ENCODE results near the gene MDH2. TPM values are rescaled to one million over a fixed set of nuclear protein-coding genes. Genes with fewer than 3 reads are reported as not detected.

Gene MDH2, protein sequence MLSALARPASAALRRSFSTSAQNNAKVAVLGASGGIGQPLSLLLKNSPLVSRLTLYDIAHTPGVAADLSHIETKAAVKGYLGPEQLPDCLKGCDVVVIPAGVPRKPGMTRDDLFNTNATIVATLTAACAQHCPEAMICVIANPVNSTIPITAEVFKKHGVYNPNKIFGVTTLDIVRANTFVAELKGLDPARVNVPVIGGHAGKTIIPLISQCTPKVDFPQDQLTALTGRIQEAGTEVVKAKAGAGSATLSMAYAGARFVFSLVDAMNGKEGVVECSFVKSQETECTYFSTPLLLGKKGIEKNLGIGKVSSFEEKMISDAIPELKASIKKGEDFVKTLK
- total RNA-seq (2014; rRNA removed; shearing (Covaris generic)) (126 and 150 TPM in 2 replicates), polyA plus RNA-seq (2016; fragmentation: Nextera tagmentation; extraction: Ambion mirVana) (163 and 180 TPM in 2 replicates)
- long read RNA-seq, transcript MDH2-201 (9 exons, 2,209 nt): major isoform, 407 of 460 reads
- long read RNA-seq, transcript MDH2-204 (8 exons, 2,020 nt): minor isoform, 10 of 460 reads
- long read RNA-seq, partial matches to known transcripts: 31 of 460 reads
- long read RNA-seq, other reads (novel, unspliced or antisense): 9 of 460 reads

GRCh38 chr7:76047811-76048667, at the start of gene MDH2, which contains the start of gene STYXL1:
Gene MDH2, plus strand, starts transcription at chr7:76048106. Its CDS starts 55 bp downstream, at chr7:76048161.
Gene STYXL1, minus strand, starts transcription at chr7:76048000. Its CDS starts 17,477 bp downstream, at chr7:76030523.
- peaks cover 6% of the 10 kb centered on the region for H3K4me1 ChIP-seq (ENCODE audit: insufficient read depth)
- ATAC-seq (peak; percentile 96), DNase-seq (ENCODE audit: low spot score) (peak; percentile 98)
- H3K79me2 ChIP-seq (replicated peaks; ENCODE audit: insufficient read depth): peaks cover 85% of the 10 kb centered on the region
- peaks cover 32% of the 10 kb centered on the region for H4K20me1 ChIP-seq (replicated peaks; ENCODE audit: insufficient read depth)
- Mint-ChIP-seq H3K27ac (peak within 1 kb of the TSS; percentile 97), H3K4me3 (peak within 1 kb of the TSS; percentile 95), H3K27me3 (ENCODE audit: insufficient read depth, low read depth, poor library complexity) (peaks cover 4% of the 10 kb centered on the region), H3K4me1 (peaks cover 20% of the 10 kb centered on the region), H3K36me3 (ENCODE audit: low read depth) (peaks cover 27% of the 10 kb centered on the region), H3K9me3 (no peaks in the 10 kb centered on the region)
- peak within 1 kb of the TSS; percentile 95 for H3K4me3 ChIP-seq
- H2AFZ ChIP-seq: peak within 1 kb of the TSS; percentile 95
- H3K4me2 ChIP-seq: peak within 1 kb of the TSS; percentile 98
- H3K9me2 ChIP-seq (ENCODE audit: insufficient read depth): no peaks in the 10 kb centered on the region; the same call in 1 of the 2 replicates
- TF ChIP-seq, protein P1, sequence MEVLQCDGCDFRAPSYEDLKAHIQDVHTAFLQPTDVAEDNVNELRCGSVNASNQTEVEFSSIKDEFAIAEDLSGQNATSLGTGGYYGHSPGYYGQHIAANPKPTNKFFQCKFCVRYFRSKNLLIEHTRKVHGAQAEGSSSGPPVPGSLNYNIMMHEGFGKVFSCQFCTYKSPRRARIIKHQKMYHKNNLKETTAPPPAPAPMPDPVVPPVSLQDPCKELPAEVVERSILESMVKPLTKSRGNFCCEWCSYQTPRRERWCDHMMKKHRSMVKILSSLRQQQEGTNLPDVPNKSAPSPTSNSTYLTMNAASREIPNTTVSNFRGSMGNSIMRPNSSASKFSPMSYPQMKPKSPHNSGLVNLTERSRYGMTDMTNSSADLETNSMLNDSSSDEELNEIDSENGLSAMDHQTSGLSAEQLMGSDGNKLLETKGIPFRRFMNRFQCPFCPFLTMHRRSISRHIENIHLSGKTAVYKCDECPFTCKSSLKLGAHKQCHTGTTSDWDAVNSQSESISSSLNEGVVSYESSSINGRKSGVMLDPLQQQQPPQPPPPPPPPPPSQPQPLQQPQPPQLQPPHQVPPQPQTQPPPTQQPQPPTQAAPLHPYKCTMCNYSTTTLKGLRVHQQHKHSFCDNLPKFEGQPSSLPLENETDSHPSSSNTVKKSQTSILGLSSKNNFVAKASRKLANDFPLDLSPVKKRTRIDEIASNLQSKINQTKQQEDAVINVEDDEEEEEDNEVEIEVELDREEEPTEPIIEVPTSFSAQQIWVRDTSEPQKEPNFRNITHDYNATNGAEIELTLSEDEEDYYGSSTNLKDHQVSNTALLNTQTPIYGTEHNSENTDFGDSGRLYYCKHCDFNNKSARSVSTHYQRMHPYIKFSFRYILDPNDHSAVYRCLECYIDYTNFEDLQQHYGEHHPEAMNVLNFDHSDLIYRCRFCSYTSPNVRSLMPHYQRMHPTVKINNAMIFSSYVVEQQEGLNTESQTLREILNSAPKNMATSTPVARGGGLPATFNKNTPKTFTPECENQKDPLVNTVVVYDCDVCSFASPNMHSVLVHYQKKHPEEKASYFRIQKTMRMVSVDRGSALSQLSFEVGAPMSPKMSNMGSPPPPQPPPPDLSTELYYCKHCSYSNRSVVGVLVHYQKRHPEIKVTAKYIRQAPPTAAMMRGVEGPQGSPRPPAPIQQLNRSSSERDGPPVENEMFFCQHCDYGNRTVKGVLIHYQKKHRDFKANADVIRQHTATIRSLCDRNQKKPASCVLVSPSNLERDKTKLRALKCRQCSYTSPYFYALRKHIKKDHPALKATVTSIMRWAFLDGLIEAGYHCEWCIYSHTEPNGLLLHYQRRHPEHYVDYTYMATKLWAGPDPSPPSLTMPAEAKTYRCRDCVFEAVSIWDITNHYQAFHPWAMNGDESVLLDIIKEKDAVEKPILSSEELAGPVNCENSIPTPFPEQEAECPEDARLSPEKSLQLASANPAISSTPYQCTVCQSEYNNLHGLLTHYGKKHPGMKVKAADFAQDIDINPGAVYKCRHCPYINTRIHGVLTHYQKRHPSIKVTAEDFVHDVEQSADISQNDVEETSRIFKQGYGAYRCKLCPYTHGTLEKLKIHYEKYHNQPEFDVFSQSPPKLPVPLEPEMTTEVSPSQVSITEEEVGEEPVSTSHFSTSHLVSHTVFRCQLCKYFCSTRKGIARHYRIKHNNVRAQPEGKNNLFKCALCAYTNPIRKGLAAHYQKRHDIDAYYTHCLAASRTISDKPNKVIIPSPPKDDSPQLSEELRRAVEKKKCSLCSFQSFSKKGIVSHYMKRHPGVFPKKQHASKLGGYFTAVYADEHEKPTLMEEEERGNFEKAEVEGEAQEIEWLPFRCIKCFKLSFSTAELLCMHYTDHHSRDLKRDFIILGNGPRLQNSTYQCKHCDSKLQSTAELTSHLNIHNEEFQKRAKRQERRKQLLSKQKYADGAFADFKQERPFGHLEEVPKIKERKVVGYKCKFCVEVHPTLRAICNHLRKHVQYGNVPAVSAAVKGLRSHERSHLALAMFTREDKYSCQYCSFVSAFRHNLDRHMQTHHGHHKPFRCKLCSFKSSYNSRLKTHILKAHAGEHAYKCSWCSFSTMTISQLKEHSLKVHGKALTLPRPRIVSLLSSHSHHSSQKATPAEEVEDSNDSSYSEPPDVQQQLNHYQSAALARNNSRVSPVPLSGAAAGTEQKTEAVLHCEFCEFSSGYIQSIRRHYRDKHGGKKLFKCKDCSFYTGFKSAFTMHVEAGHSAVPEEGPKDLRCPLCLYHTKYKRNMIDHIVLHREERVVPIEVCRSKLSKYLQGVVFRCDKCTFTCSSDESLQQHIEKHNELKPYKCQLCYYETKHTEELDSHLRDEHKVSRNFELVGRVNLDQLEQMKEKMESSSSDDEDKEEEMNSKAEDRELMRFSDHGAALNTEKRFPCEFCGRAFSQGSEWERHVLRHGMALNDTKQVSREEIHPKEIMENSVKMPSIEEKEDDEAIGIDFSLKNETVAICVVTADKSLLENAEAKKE (CRISPR knock-in tag; IDR thresholded peaks at IDR 0.05): no peak
- TF ChIP-seq STAT1 (IDR thresholded peaks at IDR 0.05; ENCODE audit: unreplicated experiment): no peak
- TF ChIP-seq, protein P2, sequence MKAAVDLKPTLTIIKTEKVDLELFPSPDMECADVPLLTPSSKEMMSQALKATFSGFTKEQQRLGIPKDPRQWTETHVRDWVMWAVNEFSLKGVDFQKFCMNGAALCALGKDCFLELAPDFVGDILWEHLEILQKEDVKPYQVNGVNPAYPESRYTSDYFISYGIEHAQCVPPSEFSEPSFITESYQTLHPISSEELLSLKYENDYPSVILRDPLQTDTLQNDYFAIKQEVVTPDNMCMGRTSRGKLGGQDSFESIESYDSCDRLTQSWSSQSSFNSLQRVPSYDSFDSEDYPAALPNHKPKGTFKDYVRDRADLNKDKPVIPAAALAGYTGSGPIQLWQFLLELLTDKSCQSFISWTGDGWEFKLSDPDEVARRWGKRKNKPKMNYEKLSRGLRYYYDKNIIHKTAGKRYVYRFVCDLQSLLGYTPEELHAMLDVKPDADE (IDR thresholded peaks at IDR 0.05): peak; percentile 89
- peak; percentile 73 for TF ChIP-seq CREB1 (CRISPR knock-in tag; IDR thresholded peaks at IDR 0.05; ENCODE audit: low read depth)
- peak; percentile 97 for TF ChIP-seq POLR2AphosphoS5 (IDR thresholded peaks at IDR 0.05; ENCODE audit: low read depth)
- TF ChIP-seq NANOG (IDR thresholded peaks at IDR 0.05; ENCODE audit: borderline replicate concordance): no peak
- peaks cover 6% of the 10 kb centered on the region; the same call in 1 of the 2 replicates for H3K36me3 ChIP-seq (ENCODE audit: insufficient read depth)
- peak within 1 kb of the TSS; percentile 96 for H3K27ac ChIP-seq (ENCODE audit: low read depth)
- H3K27me3 ChIP-seq (ENCODE audit: insufficient read depth): no peaks in the 10 kb centered on the region
- H3F3A ChIP-seq (replicated peaks; ENCODE audit: low read depth): no peaks in the 10 kb centered on the region; the same call in 1 of the 2 replicates
